ENCODE results near the gene PLCG1.

GRCh38 chr20:41167481-41168253, 30.3 kb downstream of the PLCG1 start:
- TF ChIP-seq EZH2 (IDR thresholded peaks at IDR 0.05; ENCODE audit: low read depth, low read length, severe bottlenecking) (no peak), RAD21 (IDR thresholded peaks at IDR 0.05 in 1 of 2, conservative IDR thresholded peaks at IDR 0.05 in 1 of 2; ENCODE audit: low read depth in 2 of 2, low read length in 2 of 2) (no peak), CTCF (IDR thresholded peaks at IDR 0.05; ENCODE audit: control extremely low read depth in 1 of 3, insufficient read depth in 1 of 3, low read depth in 1 of 3, low read length in 3 of 3) (no peak), EGR1 (IDR thresholded peaks at IDR 0.05; ENCODE audit: borderline replicate concordance, low read depth, low read length) (no peak), KDM5A (IDR thresholded peaks at IDR 0.05; ENCODE audit: low read length) (no peak), EP300 (IDR thresholded peaks at IDR 0.05; ENCODE audit: borderline replicate concordance in 1 of 2, low read depth in 2 of 2, low read length in 2 of 2) (no peak), ATF3 (IDR thresholded peaks at IDR 0.05; ENCODE audit: insufficient read depth, low read depth, low read length) (no peak), YY1 (IDR thresholded peaks at IDR 0.05; ENCODE audit: low read depth, low read length) (no peak), POLR2A (IDR thresholded peaks at IDR 0.05; ENCODE audit: control extremely low read depth in 1 of 2, low read depth in 2 of 2, low read length in 2 of 2) (peak in 1 of 2 experiments; percentile 51; a peak in 1 of 3 replicates), JUND (IDR thresholded peaks at IDR 0.05; ENCODE audit: low read length) (no peak)
